ENCODE measurements around the gene FIG4.

DNA sequence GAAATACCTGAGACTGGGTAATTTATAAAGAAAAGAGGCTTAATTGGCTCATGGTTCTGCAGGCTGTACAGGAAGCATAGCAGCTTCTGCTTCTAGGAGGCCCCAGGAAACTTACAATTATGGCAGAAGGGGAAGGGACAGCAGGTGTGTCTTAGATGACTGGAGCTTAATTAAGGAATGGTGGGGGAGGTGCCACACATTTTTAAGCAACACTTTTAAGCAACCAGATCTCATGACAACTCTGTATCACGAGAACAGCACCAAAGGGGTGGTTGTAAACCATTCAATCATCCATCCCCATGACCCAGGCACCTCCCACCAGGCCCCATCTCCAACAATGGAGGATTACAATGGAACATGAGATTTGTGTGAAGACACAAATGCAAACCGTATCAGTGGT, 26.9 kb downstream of the FIG4 start:
- no peak for TF ChIP-seq POLR2A (IDR thresholded peaks at IDR 0.05)
- TF ChIP-seq, protein P1, sequence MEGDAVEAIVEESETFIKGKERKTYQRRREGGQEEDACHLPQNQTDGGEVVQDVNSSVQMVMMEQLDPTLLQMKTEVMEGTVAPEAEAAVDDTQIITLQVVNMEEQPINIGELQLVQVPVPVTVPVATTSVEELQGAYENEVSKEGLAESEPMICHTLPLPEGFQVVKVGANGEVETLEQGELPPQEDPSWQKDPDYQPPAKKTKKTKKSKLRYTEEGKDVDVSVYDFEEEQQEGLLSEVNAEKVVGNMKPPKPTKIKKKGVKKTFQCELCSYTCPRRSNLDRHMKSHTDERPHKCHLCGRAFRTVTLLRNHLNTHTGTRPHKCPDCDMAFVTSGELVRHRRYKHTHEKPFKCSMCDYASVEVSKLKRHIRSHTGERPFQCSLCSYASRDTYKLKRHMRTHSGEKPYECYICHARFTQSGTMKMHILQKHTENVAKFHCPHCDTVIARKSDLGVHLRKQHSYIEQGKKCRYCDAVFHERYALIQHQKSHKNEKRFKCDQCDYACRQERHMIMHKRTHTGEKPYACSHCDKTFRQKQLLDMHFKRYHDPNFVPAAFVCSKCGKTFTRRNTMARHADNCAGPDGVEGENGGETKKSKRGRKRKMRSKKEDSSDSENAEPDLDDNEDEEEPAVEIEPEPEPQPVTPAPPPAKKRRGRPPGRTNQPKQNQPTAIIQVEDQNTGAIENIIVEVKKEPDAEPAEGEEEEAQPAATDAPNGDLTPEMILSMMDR (IDR thresholded peaks at IDR 0.05): no peak
- no peak for TF ChIP-seq POLR2AphosphoS5 (IDR thresholded peaks at IDR 0.05; ENCODE audit: insufficient read depth in 1 of 2, low read depth in 1 of 2)

All from vagina (tissue), 2 donors.